ENCODE measurements around the gene ANKFY1. TPM values are rescaled to one million over a fixed set of nuclear protein-coding genes. Genes with fewer than 3 reads are reported as not detected.

Gene ANKFY1
- total RNA-seq = 16.2 and 19.6 TPM in 2 replicates

DNA sequence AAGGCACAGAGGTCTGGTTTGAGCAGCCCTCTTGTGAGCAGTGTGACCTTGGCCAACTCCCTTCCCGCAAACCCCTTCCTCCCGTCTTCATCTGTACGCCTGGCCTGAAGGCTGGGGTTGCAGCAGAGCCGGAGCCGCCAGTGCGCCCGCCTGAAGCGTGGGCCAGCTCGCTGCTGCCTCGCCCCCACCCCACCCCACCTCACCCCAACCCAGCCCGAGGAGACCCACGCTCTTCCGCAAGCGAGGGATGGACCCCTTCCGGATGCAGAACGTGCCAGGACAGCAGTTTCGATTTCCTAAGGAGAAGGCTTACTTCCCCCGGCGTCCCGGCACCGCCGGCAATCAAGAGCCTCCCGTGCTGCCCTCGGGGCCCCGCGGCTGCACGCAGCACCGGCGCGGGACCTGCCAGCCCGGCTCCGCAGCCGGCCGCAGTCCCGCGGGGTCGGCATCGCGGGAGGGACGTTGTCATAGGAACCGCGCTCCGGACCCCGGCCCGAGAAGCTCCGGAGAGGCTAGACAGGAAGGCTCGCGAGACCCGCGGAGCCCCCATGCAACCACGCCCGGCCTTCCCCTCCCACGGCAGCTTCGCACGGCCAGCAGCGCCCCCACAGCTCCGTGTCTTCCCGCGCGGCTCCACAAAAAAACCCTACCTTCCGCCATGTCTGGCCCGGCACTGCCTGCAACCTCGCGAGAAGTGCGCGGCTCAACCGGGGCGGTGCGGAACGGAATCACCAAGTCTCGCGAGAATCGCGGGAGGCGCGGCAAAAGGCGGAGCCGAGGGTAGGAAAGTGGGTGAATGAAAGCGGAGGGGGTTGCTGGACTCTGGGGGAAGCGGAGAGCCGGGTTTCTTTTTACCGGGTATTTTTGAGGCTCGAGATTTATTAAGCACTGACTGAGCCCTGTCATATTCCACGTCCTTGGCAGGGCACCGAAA lies at the start of gene ANKFY1:
Gene ANKFY1 (minus strand): TSS at position 698 of the 934 bp plus-strand sequence. CDS start 38 bp downstream, at position 660.

Other genes with a start within 250 kb of the ANKFY1 start
- gene ZZEF1, start 120.9 kb downstream of the ANKFY1 start, total RNA-seq = 16.0 and 16.2 TPM in 2 replicates
- gene CYB5D2, start 120.8 kb downstream of the ANKFY1 start, total RNA-seq = 23.8 and 42.4 TPM in 2 replicates
- 48.4 and 63.7 TPM in 2 replicates for gene UBE2G1, start 102.7 kb upstream of the ANKFY1 start, total RNA-seq
- not detected in 2 replicates for gene SPNS3, start 170.0 kb upstream of the ANKFY1 start, total RNA-seq
- 0.26 TPM in 1 of 2 replicates, not detected in the other for gene SPNS2, start 234.9 kb upstream of the ANKFY1 start, total RNA-seq

All from epithelial cell of alveolus of lung (primary cell).